WTC11 (cell line): ENCODE results near the gene MIB1. TPM values are rescaled to one million over a fixed set of nuclear protein-coding genes. Genes with fewer than 3 reads are reported as not detected.

Source experiments
- ATAC-seq: fragments of 200-7000 bp; cut with Tn5 transposase; 2 replicates; pipeline ENCODE4 v1.10.0; 2021; ENCODE audit warnings: mild to moderate bottlenecking, moderate library complexity
- CTCF ChIA-PET: fragments of 300-600 bp; sonication (Branson Sonifier 250); formaldehyde crosslinking; loops from one replicate; lab custom pipeline; 2021; ENCODE audit warnings: antibody characterized with exemption; lab: Charles Lee
- POLR2A ChIA-PET: fragments of 350-600 bp; sonication (Branson Sonifier 250); formaldehyde crosslinking; loops from one replicate; lab custom pipeline; 2021; ENCODE audit warnings: antibody characterized with exemption; lab: Charles Lee
- DNase-seq: peaks from one replicate; pipeline ENCODE4 v3.0.0; 2021; ENCODE audit warnings: low spot score
- H3K27ac Mint-ChIP-seq: 2 replicates; pipeline ENCODE4 v1.8.0; 2021; ENCODE audit warnings: mixed read lengths
- H3K27me3 Mint-ChIP-seq: 2 replicates; pipeline ENCODE4 v1.8.0; 2021; ENCODE audit warnings: low read depth, mild to moderate bottlenecking, moderate library complexity, mixed read lengths
- H3K36me3 Mint-ChIP-seq: 2 replicates; pipeline ENCODE4 v1.8.0; 2021; ENCODE audit warnings: mixed read lengths
- H3K4me1 Mint-ChIP-seq: 2 replicates; pipeline ENCODE4 v1.8.0; 2022; ENCODE audit warnings: mixed read lengths
- H3K4me3 Mint-ChIP-seq: 2 replicates; pipeline ENCODE4 v1.8.0; 2021; ENCODE audit warnings: mild to moderate bottlenecking, moderate library complexity, mixed read lengths
- H3K9me3 Mint-ChIP-seq: 2 replicates; pipeline ENCODE4 v1.8.0; 2021; ENCODE audit warnings: mixed read lengths
- CTCF ChIP-seq: fragments of 200-600 bp; IDR thresholded peaks from 2 replicates; pipeline ENCODE4 v1.8.0; 2022; ENCODE audit warnings: antibody characterized with exemption
- ELF4 ChIP-seq: sonication (generic); formaldehyde crosslinking; IDR thresholded peaks from 2 replicates; pipeline ENCODE4 v1.8.1; 2022; ENCODE audit warnings: low read depth, mild to moderate bottlenecking, moderate library complexity, missing genetic modification reagents
- FOXJ3 ChIP-seq: sonication (generic); formaldehyde crosslinking; IDR thresholded peaks from 2 replicates; pipeline ENCODE4 v1.9.0; 2021; ENCODE audit warnings: missing genetic modification reagents, mild to moderate bottlenecking, borderline replicate concordance
- FOXK1 ChIP-seq: sonication (generic); formaldehyde crosslinking; IDR thresholded peaks from 2 replicates; pipeline ENCODE4 v1.8.0; 2022; ENCODE audit warnings: mild to moderate bottlenecking, moderate library complexity, missing genetic modification reagents
- GTF2I ChIP-seq: fragments of 250-450 bp; sonication (Bioruptor Pico); conservative IDR thresholded peaks from 2 replicates; pipeline ENCODE4 v1.4.0; 2021; ENCODE audit warnings: mild to moderate bottlenecking
- JUN ChIP-seq: sonication (generic); formaldehyde crosslinking; IDR thresholded peaks from 2 replicates; pipeline ENCODE4 v1.8.0; 2023; ENCODE audit warnings: mild to moderate bottlenecking, missing genetic modification reagents
- KAT7 ChIP-seq: sonication (generic); formaldehyde crosslinking; IDR thresholded peaks from 2 replicates; pipeline ENCODE4 v1.8.1; 2023; ENCODE audit warnings: missing genetic modification reagents, mild to moderate bottlenecking, borderline replicate concordance
- NFATC4 ChIP-seq: fragments of 250-450 bp; sonication (Bioruptor Pico); IDR thresholded peaks from 2 replicates; pipeline ENCODE4 v1.9.0; 2021; ENCODE audit warnings: mild to moderate bottlenecking
- NFE2L1 ChIP-seq: sonication (generic); formaldehyde crosslinking; IDR thresholded peaks from 2 replicates; pipeline ENCODE4 v1.8.1; 2023; ENCODE audit warnings: missing genetic modification reagents
- NR3C1 ChIP-seq: sonication (generic); formaldehyde crosslinking; conservative IDR thresholded peaks from 2 replicates; pipeline ENCODE4 v1.8.1; 2023; ENCODE audit warnings: low read depth, mild to moderate bottlenecking, missing genetic modification reagents
- TCF7 ChIP-seq: sonication (generic); formaldehyde crosslinking; IDR thresholded peaks from 2 replicates; pipeline ENCODE4 v1.8.0; 2022; ENCODE audit warnings: mild to moderate bottlenecking, low read depth, missing genetic modification reagents, moderate library complexity
- ZBTB21 ChIP-seq: sonication (generic); formaldehyde crosslinking; IDR thresholded peaks from 2 replicates; pipeline ENCODE4 v1.8.1; 2023; ENCODE audit warnings: mild to moderate bottlenecking, missing genetic modification reagents, borderline replicate concordance
- ZBTB43 ChIP-seq: sonication (generic); formaldehyde crosslinking; IDR thresholded peaks from 2 replicates; pipeline ENCODE4 v1.8.1; 2023; ENCODE audit warnings: mild to moderate bottlenecking, missing genetic modification reagents
- ZNF416 ChIP-seq: fragments of 250-450 bp; sonication (Bioruptor Pico); IDR thresholded peaks from 2 replicates; pipeline ENCODE4 v1.9.0; 2021; ENCODE audit warnings: mild to moderate bottlenecking, inconsistent platforms
- ZNF671 ChIP-seq: fragments of 250-450 bp; sonication (Bioruptor Pico); IDR thresholded peaks from 2 replicates; pipeline ENCODE4 v1.8.0; 2021; ENCODE audit warnings: mild to moderate bottlenecking
- total RNA-seq: library from RNA; stranded (reverse); gene quantifications from 3 replicates; pipeline ENCODE4 v1.2.3, GENCODE V29; 2021
- TF ChIP-seq, protein P1 (sequence below): sonication (generic); formaldehyde crosslinking; conservative IDR thresholded peaks from 2 replicates; pipeline ENCODE4 v1.8.1; 2023; ENCODE audit warnings: mild to moderate bottlenecking, low read depth, missing genetic modification reagents, moderate library complexity

MIB1 gene
- total RNA-seq, 1 experiment from 2014 or later = 63.9 TPM

DNA sequence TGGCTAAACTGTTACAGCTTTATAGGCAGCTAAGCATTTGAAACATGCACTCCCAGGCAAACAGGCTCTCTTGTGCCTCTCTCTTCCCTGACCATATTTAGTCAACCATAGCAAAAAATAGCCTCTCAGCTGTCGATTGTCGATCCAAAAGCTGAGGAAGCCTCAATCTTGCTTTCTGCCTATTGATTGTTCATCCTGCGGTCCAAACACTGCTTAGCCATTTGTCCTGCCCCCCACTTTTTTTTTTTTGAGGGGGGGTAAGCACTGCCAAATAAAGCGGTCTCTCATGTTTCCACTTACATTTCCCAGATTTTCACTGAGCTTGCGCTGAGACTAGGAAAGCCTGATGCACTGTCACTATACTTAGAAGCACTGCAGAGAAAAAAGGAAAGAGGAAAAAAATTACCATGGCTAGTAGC lies 90.8 kb downstream of the MIB1 start:
- CTCF ChIA-PET = interaction anchor here (2.9 kb wide), 1 partner anchor 11 kb away, joined by 29 read pairs; no protein-coding TSS in a partner anchor
- no peak overlapping the region for H3K4me3 Mint-ChIP-seq
- TF ChIP-seq, protein P1, sequence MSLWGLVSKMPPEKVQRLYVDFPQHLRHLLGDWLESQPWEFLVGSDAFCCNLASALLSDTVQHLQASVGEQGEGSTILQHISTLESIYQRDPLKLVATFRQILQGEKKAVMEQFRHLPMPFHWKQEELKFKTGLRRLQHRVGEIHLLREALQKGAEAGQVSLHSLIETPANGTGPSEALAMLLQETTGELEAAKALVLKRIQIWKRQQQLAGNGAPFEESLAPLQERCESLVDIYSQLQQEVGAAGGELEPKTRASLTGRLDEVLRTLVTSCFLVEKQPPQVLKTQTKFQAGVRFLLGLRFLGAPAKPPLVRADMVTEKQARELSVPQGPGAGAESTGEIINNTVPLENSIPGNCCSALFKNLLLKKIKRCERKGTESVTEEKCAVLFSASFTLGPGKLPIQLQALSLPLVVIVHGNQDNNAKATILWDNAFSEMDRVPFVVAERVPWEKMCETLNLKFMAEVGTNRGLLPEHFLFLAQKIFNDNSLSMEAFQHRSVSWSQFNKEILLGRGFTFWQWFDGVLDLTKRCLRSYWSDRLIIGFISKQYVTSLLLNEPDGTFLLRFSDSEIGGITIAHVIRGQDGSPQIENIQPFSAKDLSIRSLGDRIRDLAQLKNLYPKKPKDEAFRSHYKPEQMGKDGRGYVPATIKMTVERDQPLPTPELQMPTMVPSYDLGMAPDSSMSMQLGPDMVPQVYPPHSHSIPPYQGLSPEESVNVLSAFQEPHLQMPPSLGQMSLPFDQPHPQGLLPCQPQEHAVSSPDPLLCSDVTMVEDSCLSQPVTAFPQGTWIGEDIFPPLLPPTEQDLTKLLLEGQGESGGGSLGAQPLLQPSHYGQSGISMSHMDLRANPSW (CRISPR knock-in tag) = no peak
- no peak for TF ChIP-seq ZBTB21
- TF ChIP-seq GTF2I (CRISPR knock-in tag) = no peak
- TF ChIP-seq ZNF416 = no peak
- TF ChIP-seq NFE2L1 (CRISPR knock-in tag) = no peak
- no peak for TF ChIP-seq JUN (CRISPR knock-in tag)
- TF ChIP-seq ZNF671 (CRISPR knock-in tag) = no peak
- TF ChIP-seq ELF4 = no peak
- no peak for TF ChIP-seq KAT7 (CRISPR knock-in tag)
- no peak for TF ChIP-seq NFATC4
- TF ChIP-seq FOXJ3 (CRISPR knock-in tag) = no peak
- no peak for TF ChIP-seq FOXK1
- TF ChIP-seq ZBTB43 (CRISPR knock-in tag) = no peak
- TF ChIP-seq TCF7 (CRISPR knock-in tag) = no peak
- no peaks in the 10 kb centered on the region for H3K27me3 Mint-ChIP-seq
- no peak for DNase-seq
- ATAC-seq = no peak; the same call in 1 of the 2 replicates
- H3K9me3 Mint-ChIP-seq = no peaks in the 10 kb centered on the region
- peaks cover 13% of the 10 kb centered on the region for H3K4me1 Mint-ChIP-seq
- H3K27ac Mint-ChIP-seq = no peak overlapping the region
- peaks cover 6% of the 10 kb centered on the region for H3K36me3 Mint-ChIP-seq
- POLR2A ChIA-PET = interaction anchor here (0.7 kb wide), 1 partner anchor 91 kb away, joined by 5 read pairs; no protein-coding TSS in a partner anchor

GRCh38 chr18:21833604-21834298 lies 93.2 kb downstream of the MIB1 start:
- CTCF ChIA-PET = interaction anchor here (0.8 kb wide), 1 partner anchor 8 kb away, joined by 3 read pairs; no protein-coding TSS in a partner anchor
- no peaks in the 10 kb centered on the region for H3K9me3 Mint-ChIP-seq

More at GRCh38 chr18:21833604-21834298, 93.2 kb downstream of the MIB1 start:
- DNase-seq (no peak), ATAC-seq (no peak)
- H3K27ac Mint-ChIP-seq = no peak overlapping the region
- TF ChIP-seq CTCF (no peak), ELF4 (no peak), FOXJ3 (CRISPR knock-in tag) (no peak), NR3C1 (CRISPR knock-in tag) (no peak), TCF7 (CRISPR knock-in tag) (no peak)
- TF ChIP-seq, protein P1 (CRISPR knock-in tag) = no peak
- H3K4me3 Mint-ChIP-seq = no peak overlapping the region
- H3K36me3 Mint-ChIP-seq = peaks cover 10% of the 10 kb centered on the region
- H3K27me3 Mint-ChIP-seq = no peaks in the 10 kb centered on the region
- POLR2A ChIA-PET = no interaction called here
- H3K4me1 Mint-ChIP-seq = peaks cover 13% of the 10 kb centered on the region
